ENCODE results near the gene DRC3. TPM values are rescaled to one million over a fixed set of nuclear protein-coding genes. Genes with fewer than 3 reads are reported as not detected.
A peak's percentile ranks its signal among the peaks of the same experiment; 100 is the strongest.
"Not testable (repeated sequence)": the region's sequence is repeated elsewhere in the genome, so short reads cannot be mapped to it uniquely, and the experiment has no call there.

The DRC3 gene
- total RNA-seq, 2 experiments from 2014 or later, result not detected

GRCh38 chr17:17947309-17947708, 25.4 kb upstream of the DRC3 start:
- peaks cover 11% of the 10 kb centered on the region for H3K4me1 Mint-ChIP-seq
- no peaks in the 10 kb centered on the region for H3K9me3 Mint-ChIP-seq (ENCODE audit: low read depth)
- CTCF ChIA-PET, result interaction anchor here (1.2 to 1.9 kb wide), 5 partner anchors 11 to 86 kb away, joined by 3 to 9 read pairs (median 3); no protein-coding TSS in a partner anchor
- DNase-seq, result no peak
- ATAC-seq, result no peak
- H3K36me3 Mint-ChIP-seq, result no peaks in the 10 kb centered on the region
- no peaks in the 10 kb centered on the region for H3K27me3 Mint-ChIP-seq
- H3K27ac Mint-ChIP-seq, result no peak overlapping the region
- no peak overlapping the region for H3K4me3 Mint-ChIP-seq

GRCh38 chr17:17947966-17948365, 24.7 kb upstream of the DRC3 start:
- CTCF ChIA-PET, result interaction anchor here (1.2 to 1.4 kb wide), 2 partner anchors 38 to 86 kb away, joined by 3 read pairs; no protein-coding TSS in a partner anchor
- no peak for DNase-seq
- peaks cover 9% of the 10 kb centered on the region for H3K4me1 Mint-ChIP-seq
- H3K27me3 Mint-ChIP-seq, result no peaks in the 10 kb centered on the region
- H3K36me3 Mint-ChIP-seq, result no peaks in the 10 kb centered on the region
- no peak overlapping the region for H3K4me3 Mint-ChIP-seq
- no peak overlapping the region for H3K27ac Mint-ChIP-seq
- H3K9me3 Mint-ChIP-seq (ENCODE audit: low read depth), result no peaks in the 10 kb centered on the region
- no peak for ATAC-seq

- H3K9me3 Mint-ChIP-seq (ENCODE audit: low read depth), result no peaks in the 10 kb centered on the region
- H3K4me1 Mint-ChIP-seq, result peaks cover 3% of the 10 kb centered on the region
- H3K27me3 Mint-ChIP-seq, result no peaks in the 10 kb centered on the region
- no peak overlapping the region for H3K4me3 Mint-ChIP-seq
- peaks cover 5% of the 10 kb centered on the region for H3K36me3 Mint-ChIP-seq
- ATAC-seq, result no peak
- H3K27ac Mint-ChIP-seq, result no peak overlapping the region
- CTCF ChIA-PET, result no interaction called here
- DNase-seq, result no peak
Observed at GRCh38 chr17:17950347-17950746, 22.3 kb upstream of the DRC3 start.

DNA sequence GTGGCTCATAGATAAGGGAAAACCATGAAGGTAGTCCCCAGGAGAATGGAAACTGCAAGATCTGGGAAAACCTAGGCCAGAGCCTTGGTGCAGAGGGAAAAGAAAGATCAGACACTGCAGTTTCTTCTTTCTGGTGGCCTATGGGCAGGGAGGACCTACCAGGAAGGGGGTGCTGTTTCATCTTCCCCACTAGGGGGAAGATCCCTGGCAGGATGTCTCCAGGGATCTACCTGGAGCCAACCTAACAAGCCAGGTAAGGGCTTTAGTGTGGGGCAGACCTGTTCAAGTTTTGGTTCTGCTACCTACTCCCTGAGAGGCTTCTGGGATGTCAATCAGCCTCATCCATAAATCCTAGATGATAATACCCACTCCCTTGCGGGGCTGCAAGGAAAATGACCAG, 21.9 kb upstream of the DRC3 start:
- Mint-ChIP-seq H3K4me1 (peaks cover 6% of the 10 kb centered on the region), H3K27ac (no peak overlapping the region), H3K27me3 (no peaks in the 10 kb centered on the region), H3K9me3 (ENCODE audit: low read depth) (no peaks in the 10 kb centered on the region), H3K4me3 (no peak overlapping the region), H3K36me3 (peaks cover 9% of the 10 kb centered on the region)
- CTCF ChIA-PET, result no interaction called here
- no peak for ATAC-seq
- DNase-seq, result no peak

DNA sequence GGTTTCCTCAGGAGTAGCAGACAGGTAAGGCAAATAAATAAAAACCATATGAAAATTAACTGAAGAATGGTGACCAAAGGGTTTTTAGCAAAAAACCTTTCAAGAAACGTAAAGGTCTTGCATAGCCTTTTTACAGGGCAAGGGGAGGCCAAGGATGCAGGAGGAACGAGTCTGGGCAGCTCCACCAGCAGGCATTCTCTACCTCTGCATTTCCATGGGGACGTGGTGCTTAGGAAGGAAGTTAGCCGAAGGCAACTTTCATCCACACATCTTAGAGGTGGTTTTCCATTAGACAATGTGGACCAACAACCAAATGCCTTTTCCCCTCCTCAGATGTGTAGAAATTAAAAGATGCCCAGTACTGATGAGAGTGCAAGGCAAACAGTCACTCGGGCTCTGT, 21.1 kb upstream of the DRC3 start:
- no peak for DNase-seq
- peaks cover 10% of the 10 kb centered on the region for H3K4me1 Mint-ChIP-seq
- H3K9me3 Mint-ChIP-seq (ENCODE audit: low read depth), result no peaks in the 10 kb centered on the region
- no peaks in the 10 kb centered on the region for H3K27me3 Mint-ChIP-seq
- no peak overlapping the region for H3K27ac Mint-ChIP-seq
- H3K4me3 Mint-ChIP-seq, result no peak overlapping the region
- ATAC-seq, result no peak
- CTCF ChIA-PET, result no interaction called here
- peaks cover 12% of the 10 kb centered on the region for H3K36me3 Mint-ChIP-seq

DNA sequence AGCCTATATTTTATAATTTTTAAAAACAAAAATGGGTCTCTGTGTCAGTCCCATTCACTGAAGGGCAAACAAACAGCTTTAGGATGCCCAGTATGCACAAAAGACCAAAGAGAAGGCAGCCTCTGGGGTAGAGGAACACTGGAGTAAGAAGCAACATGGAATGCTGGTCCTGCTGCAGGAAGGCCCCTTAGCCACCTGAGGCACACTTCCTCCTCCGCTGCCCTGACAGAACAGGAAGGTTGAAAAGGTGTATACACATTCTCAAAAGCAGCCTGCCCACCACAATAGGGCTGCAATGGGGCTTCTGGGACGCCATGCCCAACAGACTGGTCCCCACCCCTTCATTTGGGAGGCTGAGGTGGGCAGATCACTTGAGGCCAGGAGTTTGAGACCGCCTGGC, 20.0 kb upstream of the DRC3 start:
- CTCF ChIA-PET, result no interaction called here
- Mint-ChIP-seq H3K4me1 (peaks cover 17% of the 10 kb centered on the region), H3K4me3 (no peak overlapping the region), H3K27ac (no peak overlapping the region), H3K27me3 (no peaks in the 10 kb centered on the region), H3K9me3 (ENCODE audit: low read depth) (no peaks in the 10 kb centered on the region), H3K36me3 (peaks cover 15% of the 10 kb centered on the region)
- DNase-seq (no peak), ATAC-seq (no peak)

- no peak for DNase-seq
- H3K9me3 Mint-ChIP-seq (ENCODE audit: low read depth), result no peaks in the 10 kb centered on the region
- H3K4me1 Mint-ChIP-seq, result peaks cover 31% of the 10 kb centered on the region
- peaks cover 15% of the 10 kb centered on the region for H3K36me3 Mint-ChIP-seq
- CTCF ChIA-PET, result interaction anchor here (3.2 kb wide), 1 partner anchor 18 kb away, joined by 9 read pairs; the partner anchor contains the start of genes DRC3 and TOM1L2
- no peak overlapping the region for H3K27ac Mint-ChIP-seq
- H3K4me3 Mint-ChIP-seq, result no peak overlapping the region
- ATAC-seq, result no peak
- H3K27me3 Mint-ChIP-seq, result no peaks in the 10 kb centered on the region
Observed at GRCh38 chr17:17954079-17954478, 18.6 kb upstream of the DRC3 start.

- H3K4me3 Mint-ChIP-seq; H3K9me3 Mint-ChIP-seq (ENCODE audit: low read depth); ATAC-seq; H3K27me3 Mint-ChIP-seq: not testable (repeated sequence)
- Mint-ChIP-seq H3K4me1 (peaks cover 49% of the 10 kb centered on the region), H3K36me3 (peaks cover 15% of the 10 kb centered on the region), H3K27ac (peak overlapping the region; percentile 67)
- peak; percentile 44 for DNase-seq
- CTCF ChIA-PET, result interaction anchor here (1.1 to 3.2 kb wide), 3 partner anchors 17 to 69 kb away, joined by 3 to 9 read pairs (median 4); partner anchors contain the start of genes DRC3 and TOM1L2
Observed at GRCh38 chr17:17955790-17956341, 16.8 kb upstream of the DRC3 start.

DNA sequence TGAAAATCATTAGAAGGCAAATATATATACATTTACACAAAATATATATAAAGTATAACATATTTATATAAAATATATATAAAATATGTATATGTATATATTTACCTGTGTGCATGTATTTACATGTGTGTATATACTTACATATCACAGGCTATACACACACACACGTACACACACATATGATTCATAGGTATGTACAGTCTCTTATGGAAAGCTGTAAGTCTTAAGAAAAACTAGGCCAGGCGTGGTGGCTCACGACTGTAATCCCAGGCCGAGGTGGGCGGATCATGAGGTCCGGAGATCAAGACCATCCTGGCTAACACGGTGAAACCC, 15.1 kb upstream of the DRC3 start:
- Mint-ChIP-seq H3K36me3 (peaks cover 18% of the 10 kb centered on the region), H3K27me3 (no peaks in the 10 kb centered on the region), H3K9me3 (ENCODE audit: low read depth) (no peaks in the 10 kb centered on the region), H3K27ac (peak overlapping the region; percentile 98), H3K4me1 (peaks cover 56% of the 10 kb centered on the region), H3K4me3 (peak overlapping the region; percentile 17)
- CTCF ChIA-PET, result interaction anchor here (1.6 to 3.0 kb wide), 4 partner anchors 15 to 275 kb away, joined by 4 to 17 read pairs (median 8); partner anchors contain the start of genes DRC3 and TOM1L2
- ATAC-seq, result no peak
- no peak for DNase-seq

GRCh38 chr17:17958982-17959381, 13.7 kb upstream of the DRC3 start:
- ATAC-seq, result no peak
- no peaks in the 10 kb centered on the region for H3K27me3 Mint-ChIP-seq

DNA sequence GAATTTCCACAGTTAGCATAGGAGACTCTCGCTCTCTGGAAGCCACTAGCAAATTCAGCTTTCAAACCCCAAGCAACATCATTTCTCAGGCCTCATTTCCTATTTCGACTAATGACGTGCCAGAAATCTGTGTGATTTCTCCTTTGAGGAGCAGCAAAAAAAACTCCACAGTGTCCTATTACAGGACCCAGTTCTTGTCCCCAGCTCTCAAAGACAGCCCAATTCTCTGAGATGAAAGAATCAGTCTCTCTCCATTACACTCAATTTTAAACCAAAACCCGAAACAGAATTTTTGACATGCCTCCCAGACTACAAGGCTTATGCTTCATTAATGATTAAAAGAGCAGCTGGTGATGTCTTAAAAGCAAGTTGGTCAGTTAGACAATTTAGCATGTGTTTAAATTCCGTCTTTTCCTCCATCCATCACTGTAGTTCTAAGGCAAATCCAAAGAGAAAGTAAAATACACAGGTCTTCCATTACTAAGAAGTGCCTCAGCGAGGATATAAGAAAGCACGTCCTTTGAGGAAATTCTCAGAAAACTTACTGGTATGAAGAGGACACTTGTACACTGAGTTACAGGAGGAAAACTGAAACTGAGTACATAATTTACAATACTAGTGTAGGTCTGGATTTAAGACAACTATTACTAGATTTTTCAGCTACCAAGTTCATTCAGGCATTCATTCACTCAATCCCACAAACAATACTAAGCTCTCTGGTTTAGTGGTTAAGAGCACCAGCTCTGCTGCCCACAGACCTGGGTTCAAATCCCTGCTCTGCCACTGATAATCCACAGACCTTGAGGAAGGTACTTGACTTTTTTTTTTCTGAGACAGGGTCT, 12.9 kb upstream of the DRC3 start:
- H3K27me3 Mint-ChIP-seq, result no peaks in the 10 kb centered on the region
- no peaks in the 10 kb centered on the region for H3K9me3 Mint-ChIP-seq (ENCODE audit: low read depth)
- DNase-seq (peak; percentile 57), ATAC-seq (peak; percentile 64)
- peak overlapping the region; percentile 74 for H3K4me3 Mint-ChIP-seq
- peak overlapping the region; percentile 98 for H3K27ac Mint-ChIP-seq
- peaks cover 17% of the 10 kb centered on the region for H3K36me3 Mint-ChIP-seq
- peaks cover 66% of the 10 kb centered on the region for H3K4me1 Mint-ChIP-seq
- CTCF ChIA-PET, result interaction anchor here (1.0 to 3.0 kb wide), 7 partner anchors 10 to 278 kb away, joined by 3 to 17 read pairs (median 4); partner anchors contain the start of genes DRC3 and TOM1L2

More at GRCh38 chr17:17958982-17959381, 13.7 kb upstream of the DRC3 start:
- H3K36me3 Mint-ChIP-seq, result peaks cover 17% of the 10 kb centered on the region
- DNase-seq, result no peak
- H3K9me3 Mint-ChIP-seq (ENCODE audit: low read depth), result no peaks in the 10 kb centered on the region
- H3K27ac Mint-ChIP-seq, result peak overlapping the region; percentile 98
- peak overlapping the region; percentile 74 for H3K4me3 Mint-ChIP-seq
- H3K4me1 Mint-ChIP-seq, result peaks cover 65% of the 10 kb centered on the region
- CTCF ChIA-PET, result interaction anchor here (1.0 to 3.0 kb wide), 4 partner anchors 14 to 277 kb away, joined by 4 to 17 read pairs (median 6); partner anchors contain the start of genes DRC3 and TOM1L2

- H3K4me1 Mint-ChIP-seq, result peaks cover 68% of the 10 kb centered on the region
- DNase-seq (no peak), ATAC-seq (no peak)
- H3K36me3 Mint-ChIP-seq, result peaks cover 12% of the 10 kb centered on the region
- peak overlapping the region; percentile 74 for H3K4me3 Mint-ChIP-seq
- H3K27ac Mint-ChIP-seq, result peak overlapping the region; percentile 98
- H3K27me3 Mint-ChIP-seq, result no peaks in the 10 kb centered on the region
- H3K9me3 Mint-ChIP-seq (ENCODE audit: low read depth), result no peaks in the 10 kb centered on the region
- CTCF ChIA-PET, result interaction anchor here (1.0 to 3.0 kb wide), 6 partner anchors 9 to 125 kb away, joined by 3 to 17 read pairs (median 4); partner anchors contain the start of genes DRC3 and TOM1L2
Observed at GRCh38 chr17:17960500-17961030, 12.1 kb upstream of the DRC3 start.

- H3K4me3 Mint-ChIP-seq, result no peak overlapping the region
- H3K36me3 Mint-ChIP-seq, result peaks cover 6% of the 10 kb centered on the region
- no peaks in the 10 kb centered on the region for H3K9me3 Mint-ChIP-seq (ENCODE audit: low read depth)
- no peak for ATAC-seq
- H3K27ac Mint-ChIP-seq, result no peak overlapping the region
- CTCF ChIA-PET, result no interaction called here
- DNase-seq, result no peak
- H3K27me3 Mint-ChIP-seq, result no peaks in the 10 kb centered on the region
- H3K4me1 Mint-ChIP-seq, result peaks cover 72% of the 10 kb centered on the region
Observed at GRCh38 chr17:17963066-17963465, 9.6 kb upstream of the DRC3 start.

Data from activated CD8-positive, alpha-beta memory T cell treated with anti-CD3 and anti-CD28 coated beads, Interleukin-2, amount 10 ng/mL, durations not matched to agents 7 days and 5 days (primary cell).